Measurements from ENCODE around the gene FHAD1. TPM values are rescaled to one million over a fixed set of nuclear protein-coding genes. Genes with fewer than 3 reads are reported as not detected.

Gene FHAD1
- total RNA-seq, 4 donors from 2014 or later, result under 0.01 to 0.26 (median 0.06) TPM; not detected in 1

DNA sequence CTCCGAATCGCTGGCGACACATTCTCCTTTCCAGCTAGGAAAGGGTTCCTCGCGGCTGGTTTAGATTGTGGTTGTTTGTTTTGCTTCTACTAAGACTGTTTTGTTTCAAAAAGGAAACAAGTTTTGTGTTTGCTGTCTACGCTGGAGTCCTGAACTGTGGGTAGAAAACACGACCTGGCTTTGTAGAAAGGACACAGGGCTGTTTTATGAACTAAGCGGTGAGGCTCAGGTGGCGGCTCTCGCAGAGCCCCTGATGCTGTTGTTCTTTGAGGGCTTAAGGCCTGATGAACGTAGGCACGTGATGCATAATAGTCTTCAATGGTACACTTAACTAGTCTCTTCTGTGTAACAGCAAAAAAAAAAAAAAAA lies 27.0 kb upstream of the FHAD1 start:
- no peaks in the 10 kb centered on the region for H3K27me3 ChIP-seq
- no peaks in the 10 kb centered on the region for H3K9me3 ChIP-seq
- H3K27ac ChIP-seq (replicated peaks in 1 of 4), result no peak overlapping the region
- no peak overlapping the region for H3K4me3 ChIP-seq
- DNase-seq (ENCODE audit: extremely low spot score), result no peak
- intact Hi-C loops (cut with DNase I), result no loop called here
- H3K36me3 ChIP-seq, result peaks cover 0 to 17% (median 9%) of the 10 kb centered on the region in 4 donors
- H3K4me1 ChIP-seq, result peaks cover 5 to 11% (median 8%) of the 10 kb centered on the region in 4 donors
- WGBS, result 94% methylated on average over 12 of the region's 12 CpGs
- TF ChIP-seq EP300 (IDR thresholded peaks at IDR 0.05), result no peak
- no peak for TF ChIP-seq POLR2A (IDR thresholded peaks at IDR 0.05; ENCODE audit: low read depth)
- no peak for TF ChIP-seq POLR2AphosphoS5 (IDR thresholded peaks at IDR 0.05)
- TF ChIP-seq, protein P1, sequence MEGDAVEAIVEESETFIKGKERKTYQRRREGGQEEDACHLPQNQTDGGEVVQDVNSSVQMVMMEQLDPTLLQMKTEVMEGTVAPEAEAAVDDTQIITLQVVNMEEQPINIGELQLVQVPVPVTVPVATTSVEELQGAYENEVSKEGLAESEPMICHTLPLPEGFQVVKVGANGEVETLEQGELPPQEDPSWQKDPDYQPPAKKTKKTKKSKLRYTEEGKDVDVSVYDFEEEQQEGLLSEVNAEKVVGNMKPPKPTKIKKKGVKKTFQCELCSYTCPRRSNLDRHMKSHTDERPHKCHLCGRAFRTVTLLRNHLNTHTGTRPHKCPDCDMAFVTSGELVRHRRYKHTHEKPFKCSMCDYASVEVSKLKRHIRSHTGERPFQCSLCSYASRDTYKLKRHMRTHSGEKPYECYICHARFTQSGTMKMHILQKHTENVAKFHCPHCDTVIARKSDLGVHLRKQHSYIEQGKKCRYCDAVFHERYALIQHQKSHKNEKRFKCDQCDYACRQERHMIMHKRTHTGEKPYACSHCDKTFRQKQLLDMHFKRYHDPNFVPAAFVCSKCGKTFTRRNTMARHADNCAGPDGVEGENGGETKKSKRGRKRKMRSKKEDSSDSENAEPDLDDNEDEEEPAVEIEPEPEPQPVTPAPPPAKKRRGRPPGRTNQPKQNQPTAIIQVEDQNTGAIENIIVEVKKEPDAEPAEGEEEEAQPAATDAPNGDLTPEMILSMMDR (IDR thresholded peaks at IDR 0.05), result no peak

DNA sequence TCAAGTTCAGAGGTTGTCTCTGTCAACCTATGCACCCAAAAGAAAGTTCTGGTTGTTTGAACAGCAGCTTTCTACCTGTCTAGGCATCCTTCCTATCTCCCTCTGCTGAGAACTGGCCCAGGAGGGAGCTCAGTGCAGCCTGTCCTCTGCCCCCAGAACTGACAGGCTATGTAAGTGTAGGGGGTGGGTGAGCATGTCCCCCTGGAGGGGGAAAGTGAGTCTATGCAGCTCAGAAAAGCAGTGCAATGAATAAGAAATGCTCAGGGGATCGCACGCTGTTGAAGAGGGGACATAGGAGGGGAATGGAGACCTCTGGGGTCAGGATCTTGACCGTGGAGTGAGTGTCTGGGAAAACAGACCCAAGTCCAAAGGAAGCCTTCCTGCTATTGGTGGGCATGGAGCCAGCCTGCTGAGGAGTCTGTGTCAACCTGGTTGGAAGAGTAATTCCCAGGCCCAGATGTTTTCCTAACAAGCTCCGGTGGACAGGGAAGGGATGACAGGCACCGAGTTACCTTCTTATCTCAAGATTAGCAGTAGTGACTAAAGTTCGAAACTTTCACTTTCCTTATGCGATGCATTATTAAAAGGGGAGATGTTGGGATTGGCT lies 26.1 kb upstream of the FHAD1 start:
- no peak overlapping the region for H3K27ac ChIP-seq (replicated peaks in 1 of 4)
- H3K4me1 ChIP-seq, result peaks cover 0 to 12% (median 6%) of the 10 kb centered on the region in 4 donors
- peaks cover 0 to 17% (median 9%) of the 10 kb centered on the region in 4 donors for H3K36me3 ChIP-seq
- intact Hi-C loops (cut with DNase I), result no loop called here
- TF ChIP-seq POLR2AphosphoS5 (IDR thresholded peaks at IDR 0.05) (no peak), EP300 (IDR thresholded peaks at IDR 0.05) (no peak), POLR2A (IDR thresholded peaks at IDR 0.05; ENCODE audit: low read depth) (no peak)
- TF ChIP-seq, protein P1 (IDR thresholded peaks at IDR 0.05), result no peak
- no peak for DNase-seq (ENCODE audit: extremely low spot score)
- H3K4me3 ChIP-seq, result no peak overlapping the region
- H3K9me3 ChIP-seq, result no peaks in the 10 kb centered on the region
- no peaks in the 10 kb centered on the region for H3K27me3 ChIP-seq
- 88% methylated on average over 7 of the region's 7 CpGs for WGBS

DNA sequence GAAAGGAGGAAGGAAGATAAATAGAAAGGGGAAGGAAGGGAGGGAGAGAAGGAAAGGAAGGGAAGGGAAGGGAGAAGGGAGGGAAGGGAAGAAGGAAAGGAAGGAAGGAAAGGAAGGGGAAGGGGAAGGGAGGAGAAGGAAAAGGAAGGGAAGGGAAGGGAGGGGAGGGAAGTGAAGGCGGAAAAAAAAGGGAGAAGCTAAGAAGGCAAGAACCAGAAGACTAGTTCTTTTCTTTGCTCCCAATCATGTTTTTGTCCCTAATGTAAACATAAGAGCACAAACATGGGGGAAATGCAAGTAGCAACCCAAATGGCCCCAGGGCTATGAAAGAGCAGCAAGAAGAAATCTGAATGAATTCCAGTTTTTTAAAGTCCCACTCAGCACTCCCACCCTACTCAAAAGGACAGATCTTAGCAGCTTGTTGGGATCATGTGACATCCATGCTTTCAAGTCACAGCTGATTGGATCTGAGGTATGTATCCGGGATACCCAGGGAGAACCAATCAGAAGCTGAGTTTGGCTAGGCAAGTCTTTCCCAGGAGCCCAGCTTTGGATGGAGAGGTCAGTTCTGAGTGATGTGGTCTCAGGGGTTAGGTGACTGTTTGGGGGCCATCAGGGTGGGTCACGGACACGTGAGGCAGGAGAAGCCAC lies 24.2 kb upstream of the FHAD1 start:
- no peak for DNase-seq (ENCODE audit: extremely low spot score)
- Histone ChIP-seq H3K9me3 (no peaks in the 10 kb centered on the region), H3K27me3 (no peaks in the 10 kb centered on the region), H3K27ac (replicated peaks in 1 of 4) (no peak overlapping the region), H3K4me1 (peaks cover 0 to 12% (median 6%) of the 10 kb centered on the region in 4 donors), H3K4me3 (no peak overlapping the region), H3K36me3 (peaks cover 0 to 17% (median 9%) of the 10 kb centered on the region in 4 donors)
- 85% methylated on average over 4 of the region's 4 CpGs for WGBS
- TF ChIP-seq, protein P1 (IDR thresholded peaks at IDR 0.05), result no peak
- TF ChIP-seq POLR2AphosphoS5 (IDR thresholded peaks at IDR 0.05), result no peak
- TF ChIP-seq EP300 (IDR thresholded peaks at IDR 0.05), result no peak
- no peak for TF ChIP-seq POLR2A (IDR thresholded peaks at IDR 0.05; ENCODE audit: low read depth)
- intact Hi-C loops (cut with DNase I), result no loop called here

DNA sequence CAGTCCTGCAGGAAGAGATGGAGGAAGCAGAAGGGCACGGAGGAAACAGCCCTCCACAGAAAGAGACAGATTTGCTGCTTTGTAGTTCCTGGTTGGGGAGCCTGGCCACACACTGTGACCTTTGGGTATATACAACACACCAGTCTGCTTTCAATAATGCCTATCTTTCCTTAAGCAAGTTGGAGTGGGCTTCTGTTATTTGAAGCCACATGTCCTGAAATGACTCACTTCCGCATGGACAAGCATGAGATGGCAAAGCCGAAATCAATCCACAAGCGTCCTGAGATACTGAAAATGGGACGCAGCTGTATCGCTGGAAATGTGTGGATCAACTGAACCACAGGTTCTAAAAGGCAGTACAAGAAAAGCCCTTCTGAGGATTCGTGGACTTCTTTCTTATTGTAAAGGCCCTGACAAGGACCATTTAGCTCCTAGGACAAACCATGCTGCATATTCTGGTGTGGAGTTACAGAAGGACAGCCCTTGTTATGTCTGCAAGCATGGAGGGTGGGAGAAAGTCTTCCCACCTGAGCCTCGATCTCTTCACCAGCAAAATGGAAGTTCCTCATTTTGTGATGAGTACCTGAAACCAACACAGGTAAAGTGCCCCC lies 22.7 kb upstream of the FHAD1 start:
- H3K27ac ChIP-seq (replicated peaks in 1 of 4), result no peak overlapping the region
- no peaks in the 10 kb centered on the region for H3K27me3 ChIP-seq
- intact Hi-C loops (cut with DNase I), result no loop called here
- TF ChIP-seq EP300 (IDR thresholded peaks at IDR 0.05) (no peak), POLR2AphosphoS5 (IDR thresholded peaks at IDR 0.05) (no peak), POLR2A (IDR thresholded peaks at IDR 0.05; ENCODE audit: low read depth) (no peak)
- TF ChIP-seq, protein P1 (IDR thresholded peaks at IDR 0.05), result no peak
- H3K4me1 ChIP-seq, result peaks cover 0 to 12% (median 3%) of the 10 kb centered on the region in 4 donors
- DNase-seq (ENCODE audit: extremely low spot score), result no peak
- no peaks in the 10 kb centered on the region for H3K9me3 ChIP-seq
- H3K4me3 ChIP-seq, result no peak overlapping the region
- 83% methylated on average over 6 of the region's 8 CpGs for WGBS
- peaks cover 0 to 16% (median 7%) of the 10 kb centered on the region in 4 donors for H3K36me3 ChIP-seq

All from esophagus muscularis mucosa (tissue), 4 donors.